GM13977 (cell line): ENCODE data around the gene RSBN1.

Experiments used
- DNase-seq: peaks from one replicate; pipeline ENCODE4 v3.0.0; 2012; ENCODE audit warnings: low spot score
- in situ Hi-C: fragments of 300-500 bp; cut with MboI; formaldehyde crosslinking; loops from one replicate; pipeline ENCODE4 v1.12.0; 2022; ENCODE audit warnings: low sequenced_read_pairs, low pct_unique_long_range_greater_than_20kb, mixed read lengths, inconsistent platforms; ENCODE audit not compliant: unreplicated experiment
- TF ChIP-seq, protein P1 (sequence below): IDR thresholded peaks from 2 replicates; pipeline ENCODE4 v1.5.1; 2012; ENCODE audit warnings: mild to moderate bottlenecking, control low read depth; ENCODE audit not compliant: insufficient read depth; ENCODE audit errors: extremely low read depth, missing control alignments

RSBN1 gene

DNA sequence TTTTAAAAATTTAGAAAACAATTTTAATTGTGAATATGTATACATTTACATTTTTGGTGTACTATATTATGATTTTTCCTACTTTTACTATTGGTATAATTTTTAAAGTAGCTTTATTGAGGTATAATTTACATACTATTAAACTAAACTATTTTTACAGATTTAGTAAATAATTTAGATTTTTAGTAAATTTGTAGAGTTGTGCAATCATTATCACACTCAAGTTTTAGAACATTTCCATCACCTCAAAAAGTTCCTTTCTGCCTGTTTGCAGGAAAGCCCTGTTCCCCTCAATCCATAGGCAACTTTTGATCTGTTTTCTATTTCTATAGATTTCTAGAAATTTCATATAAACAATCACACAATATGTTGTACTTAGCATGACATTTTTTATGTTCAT is 61.2 kb downstream of the RSBN1 start:
- DNase-seq = no peak
- in situ Hi-C loops = no loop called here
- TF ChIP-seq, protein P1, sequence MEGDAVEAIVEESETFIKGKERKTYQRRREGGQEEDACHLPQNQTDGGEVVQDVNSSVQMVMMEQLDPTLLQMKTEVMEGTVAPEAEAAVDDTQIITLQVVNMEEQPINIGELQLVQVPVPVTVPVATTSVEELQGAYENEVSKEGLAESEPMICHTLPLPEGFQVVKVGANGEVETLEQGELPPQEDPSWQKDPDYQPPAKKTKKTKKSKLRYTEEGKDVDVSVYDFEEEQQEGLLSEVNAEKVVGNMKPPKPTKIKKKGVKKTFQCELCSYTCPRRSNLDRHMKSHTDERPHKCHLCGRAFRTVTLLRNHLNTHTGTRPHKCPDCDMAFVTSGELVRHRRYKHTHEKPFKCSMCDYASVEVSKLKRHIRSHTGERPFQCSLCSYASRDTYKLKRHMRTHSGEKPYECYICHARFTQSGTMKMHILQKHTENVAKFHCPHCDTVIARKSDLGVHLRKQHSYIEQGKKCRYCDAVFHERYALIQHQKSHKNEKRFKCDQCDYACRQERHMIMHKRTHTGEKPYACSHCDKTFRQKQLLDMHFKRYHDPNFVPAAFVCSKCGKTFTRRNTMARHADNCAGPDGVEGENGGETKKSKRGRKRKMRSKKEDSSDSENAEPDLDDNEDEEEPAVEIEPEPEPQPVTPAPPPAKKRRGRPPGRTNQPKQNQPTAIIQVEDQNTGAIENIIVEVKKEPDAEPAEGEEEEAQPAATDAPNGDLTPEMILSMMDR = no peak

DNA sequence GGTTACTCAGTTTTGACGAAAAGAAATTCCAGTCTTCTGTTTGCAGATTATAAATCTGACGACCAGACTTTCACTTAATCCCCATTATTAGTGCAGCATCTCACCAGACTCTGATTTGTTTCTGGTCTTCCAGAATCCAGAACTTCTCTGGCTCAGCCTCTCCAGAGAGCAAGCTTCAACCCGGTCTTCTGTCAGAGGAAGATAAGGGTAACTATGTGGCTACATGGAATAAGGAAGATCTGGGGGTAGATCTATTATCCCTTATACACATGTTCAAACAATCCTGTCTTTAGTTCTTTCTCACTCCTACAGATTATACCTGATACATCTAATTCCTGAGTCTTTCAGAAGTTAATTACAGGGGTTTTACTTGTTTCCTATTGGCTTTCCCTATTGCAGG is 62.9 kb downstream of the RSBN1 start:
- DNase-seq = no peak
- in situ Hi-C loops = no loop called here
- TF ChIP-seq, protein P1 = no peak

DNA sequence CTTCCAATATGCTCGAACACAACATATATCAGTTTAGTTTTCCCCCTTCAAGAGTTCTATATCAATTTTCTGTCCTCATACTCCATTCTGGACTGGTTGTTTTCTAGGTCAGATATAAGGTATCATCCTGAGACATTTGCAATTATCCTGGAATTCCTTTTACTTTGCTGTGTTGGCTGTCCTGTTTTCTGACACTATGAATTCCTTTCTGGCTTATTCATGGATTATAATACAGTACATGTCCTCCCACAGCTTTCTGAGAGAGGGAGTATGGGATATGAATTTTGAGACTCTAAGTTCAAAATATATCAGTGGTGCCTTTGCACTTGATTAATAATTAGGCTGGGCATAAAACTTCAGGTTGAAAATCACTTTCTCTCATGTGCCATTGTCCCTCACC is 64.9 kb downstream of the RSBN1 start:
- DNase-seq = no peak
- in situ Hi-C loops = no loop called here
- TF ChIP-seq, protein P1 = no peak

DNA sequence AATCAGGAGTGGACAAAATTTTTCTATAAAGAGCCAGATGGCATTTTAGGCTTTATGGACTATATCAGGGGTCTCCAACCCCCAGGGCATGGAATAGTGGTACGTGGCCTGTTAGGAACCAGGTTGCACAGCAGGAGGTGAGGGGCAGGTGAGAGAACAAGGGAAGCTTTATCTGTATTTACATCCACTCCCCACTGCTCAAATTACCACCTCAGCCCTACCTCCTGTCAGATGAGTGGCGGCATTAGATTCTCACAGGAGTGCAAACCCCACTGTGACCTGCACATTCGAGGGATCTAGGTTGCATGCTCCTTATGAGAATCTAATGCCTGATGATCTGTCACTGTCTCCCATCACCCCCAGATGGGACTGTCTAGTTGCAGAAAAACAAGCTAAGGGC is 66.9 kb downstream of the RSBN1 start:
- TF ChIP-seq, protein P1 = no peak
- DNase-seq = no peak
- in situ Hi-C loops = no loop called here

DNA sequence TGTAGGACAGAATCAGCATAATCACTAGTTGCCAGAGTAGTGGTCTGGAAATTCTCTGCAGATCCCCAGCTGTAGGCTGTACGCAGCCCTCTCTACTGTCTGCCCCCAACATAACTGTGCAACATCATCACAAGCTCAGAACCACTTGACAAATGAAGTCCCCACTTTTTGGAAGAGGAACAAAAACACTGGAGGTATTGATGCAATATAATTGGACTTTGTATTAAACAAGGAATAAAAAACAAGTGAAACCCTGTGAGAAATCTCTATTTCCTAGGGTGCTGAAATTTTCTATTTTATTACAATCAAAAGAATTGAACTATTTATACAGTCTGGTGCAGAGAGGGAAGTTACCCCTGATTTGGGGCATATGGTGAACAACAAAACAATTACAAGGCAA is 68.2 kb downstream of the RSBN1 start:
- no peak for DNase-seq
- in situ Hi-C loops = no loop called here
- TF ChIP-seq, protein P1 = no peak

DNA sequence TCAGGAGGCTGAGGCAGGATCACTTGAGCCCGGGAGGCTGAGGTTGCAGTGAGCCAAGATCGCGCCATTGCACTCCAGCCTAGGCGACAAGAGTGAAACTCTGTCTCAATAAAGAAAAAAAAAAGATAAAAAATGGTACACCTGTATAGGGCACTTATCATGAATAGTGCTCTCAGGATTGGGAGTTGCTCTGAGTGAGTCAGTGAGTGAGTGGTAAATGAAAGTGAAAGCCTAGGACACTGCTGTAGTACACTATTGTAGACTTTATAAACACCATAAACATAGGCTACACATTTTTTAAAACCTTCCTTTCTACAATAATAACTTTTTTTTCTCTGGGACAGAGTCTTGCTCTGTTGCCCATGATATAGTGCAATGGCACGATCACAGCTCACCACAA is 69.8 kb downstream of the RSBN1 start:
- in situ Hi-C loops = no loop called here
- TF ChIP-seq, protein P1 = no peak
- no peak for DNase-seq

DNA sequence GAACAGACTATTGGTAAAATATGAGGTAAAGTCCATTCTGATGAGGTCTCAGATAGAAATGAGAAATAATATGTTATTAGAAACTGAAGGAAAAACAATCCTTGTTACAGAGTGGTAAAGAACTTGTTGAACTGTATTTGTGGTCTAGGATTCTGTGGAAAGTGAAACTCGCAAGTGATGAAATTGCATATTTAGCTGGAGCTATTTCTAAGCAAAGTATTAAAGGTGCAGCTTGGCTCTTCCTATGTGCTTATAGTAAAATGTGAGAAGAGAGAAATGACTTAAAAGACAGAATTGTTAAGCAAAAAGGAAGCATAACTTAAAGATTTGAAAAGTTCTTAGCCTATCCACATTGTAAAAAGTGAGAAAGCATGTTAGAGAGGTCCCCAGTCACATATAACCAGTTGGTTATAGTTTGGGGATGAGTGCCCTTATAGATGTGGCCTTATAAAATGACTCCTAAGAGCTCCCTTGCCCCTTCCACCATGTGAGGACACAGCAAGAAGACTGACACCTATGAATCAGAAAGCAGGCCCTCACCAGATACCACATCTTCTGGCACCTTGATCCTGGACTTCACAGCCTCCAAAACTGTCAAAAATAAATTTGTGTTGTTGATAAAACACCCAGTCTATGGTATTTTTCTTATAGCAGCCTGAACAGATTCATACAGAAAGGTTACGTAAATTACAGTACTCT is 77.8 kb downstream of the RSBN1 start:
- no peak for DNase-seq
- TF ChIP-seq, protein P1 = no peak
- in situ Hi-C loops = no loop called here
